ACC112 (cell line): Measurements from ENCODE around the gene PPM1L.

Experiments
- H2AFZ ChIP-seq: fragments of 200-600 bp; sonication (generic); one replicate; pipeline ENCODE4 v1.6.0; 2017; ENCODE audit warnings: antibody characterized with exemption, low read length; ENCODE audit not compliant: unreplicated experiment
- H3K27ac ChIP-seq: fragments of 200-600 bp; sonication (generic); 2 replicates; pipeline ENCODE4 v1.5.1; 2014; ENCODE audit warnings: low read depth, mild to moderate bottlenecking, antibody characterized with exemption, low read length, moderate library complexity
- H3K27me3 ChIP-seq: fragments of 200-600 bp; sonication (generic); 2 replicates; pipeline ENCODE4 v1.6.1; 2014; ENCODE audit warnings: mild to moderate bottlenecking, antibody characterized with exemption, low read length, moderate library complexity, mixed read lengths; ENCODE audit not compliant: insufficient read depth
- H3K36me3 ChIP-seq: fragments of 200-600 bp; sonication (generic); 2 replicates; pipeline ENCODE4 v1.6.1; 2016; ENCODE audit warnings: mild to moderate bottlenecking, antibody characterized with exemption, low read length, moderate library complexity, mixed read lengths; ENCODE audit not compliant: insufficient read depth
- H3K4me1 ChIP-seq: fragments of 200-600 bp; sonication (generic); one replicate; pipeline ENCODE4 v1.6.1; 2016; ENCODE audit warnings: low read length, mixed read lengths; ENCODE audit not compliant: insufficient read depth, unreplicated experiment, control insufficient read depth
- H3K4me3 ChIP-seq: fragments of 200-600 bp; sonication (generic); 2 replicates; pipeline ENCODE4 v1.5.1; 2014; ENCODE audit warnings: mild to moderate bottlenecking, low read depth, low read length
- H3K79me2 ChIP-seq: fragments of 200-600 bp; sonication (generic); one replicate; pipeline ENCODE4 v1.6.0; 2016; ENCODE audit warnings: low read length; ENCODE audit not compliant: control insufficient read depth, unreplicated experiment, insufficient read depth

The PPM1L gene

DNA sequence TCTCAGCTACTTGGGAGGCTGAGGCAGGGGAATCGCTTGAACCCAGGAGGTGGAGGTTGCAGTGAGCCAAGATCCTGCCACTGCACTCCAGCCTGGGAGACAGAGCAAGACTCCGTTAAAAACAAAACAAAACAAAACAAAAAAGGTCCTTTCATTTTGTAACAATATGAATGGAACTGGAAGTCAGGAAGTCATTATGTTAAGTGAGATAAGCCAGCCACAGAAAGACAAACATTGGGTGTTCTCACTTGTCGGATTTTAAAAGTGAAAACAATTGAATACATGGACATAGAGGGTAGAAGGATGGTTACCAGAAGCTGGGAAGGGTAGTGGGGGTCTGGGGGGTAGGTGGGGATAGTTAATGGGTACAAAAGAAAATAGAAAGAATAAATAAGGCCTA, 361.6 kb downstream of the PPM1L start:
- Histone ChIP-seq H3K4me1 (no peaks in the 10 kb centered on the region), H3K79me2 (no peaks in the 10 kb centered on the region), H3K36me3 (no peaks in the 10 kb centered on the region), H3K4me3 (no peak overlapping the region), H3K27ac (no peak overlapping the region), H2AFZ (no peak overlapping the region), H3K27me3 (no peaks in the 10 kb centered on the region)

DNA sequence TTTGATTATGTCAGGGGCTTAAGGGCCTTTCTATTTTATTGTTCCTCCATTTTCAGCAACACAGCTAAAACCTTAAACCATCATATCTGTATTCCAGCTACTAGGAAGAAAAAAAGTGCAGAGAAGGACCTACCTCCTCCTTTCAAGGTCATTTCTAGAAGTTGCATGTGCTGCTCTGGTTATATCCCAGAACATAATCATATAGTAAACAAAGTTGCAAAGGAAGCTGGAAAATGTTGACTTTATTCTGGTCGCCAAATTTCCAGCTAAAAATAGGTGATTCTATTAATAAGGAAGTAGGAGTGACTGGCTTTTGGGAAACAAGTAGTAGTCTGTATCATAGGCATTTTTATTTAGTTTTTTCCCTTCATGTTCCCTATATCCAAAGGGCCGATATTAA, 370.5 kb downstream of the PPM1L start:
- Histone ChIP-seq H3K27me3 (no peaks in the 10 kb centered on the region), H3K4me3 (no peak overlapping the region), H3K79me2 (no peaks in the 10 kb centered on the region), H3K4me1 (no peaks in the 10 kb centered on the region), H3K36me3 (no peaks in the 10 kb centered on the region), H3K27ac (no peak overlapping the region), H2AFZ (no peak overlapping the region)
